Upper lobe of right lung (tissue), 1 donor: ENCODE results near the gene ACTL8. TPM values are rescaled to one million over a fixed set of nuclear protein-coding genes. Genes with fewer than 3 reads are reported as not detected.

ENCODE experiments used
- ATAC-seq: fragments of 200-7000 bp; cut with Tn5 transposase; one replicate; pipeline ENCODE4 v1.9.1; 2020; ENCODE audit warnings: mild to moderate bottlenecking, moderate library complexity
- DNase-seq: peaks from one replicate; pipeline ENCODE4 v3.0.0-alpha.2; 2020
- H3K27ac ChIP-seq: fragments of 200-600 bp; one replicate; pipeline ENCODE4 v1.8.0; 2022
- H3K27me3 ChIP-seq: fragments of 200-600 bp; one replicate; pipeline ENCODE4 v1.8.0; 2022; ENCODE audit warnings: mild to moderate bottlenecking
- H3K36me3 ChIP-seq: fragments of 200-600 bp; one replicate; pipeline ENCODE4 v1.8.0; 2022
- H3K4me1 ChIP-seq: fragments of 200-600 bp; one replicate; pipeline ENCODE4 v1.8.0; 2022
- H3K4me3 ChIP-seq: fragments of 200-600 bp; one replicate; pipeline ENCODE4 v1.8.0; 2022; ENCODE audit warnings: mild to moderate bottlenecking
- H3K9me3 ChIP-seq: fragments of 200-600 bp; one replicate; pipeline ENCODE4 v1.8.0; 2022
- intact Hi-C: fragments of 100-400 bp; cut with DNase I; formaldehyde crosslinking; loops from one replicate; pipeline ENCODE4 v1.11.0; 2022
- total RNA-seq: library from RNA; stranded (reverse); fragmentation: NEBNext Ultra II Directional; extraction: Animal tissue kit (Norgen Biotek cat#: 25700); gene quantifications from one replicate; pipeline ENCODE4 v1.2.1, GENCODE V29; 2021
- TF ChIP-seq, protein P1 (sequence below): fragments of 200-600 bp; IDR thresholded peaks from one replicate; pipeline ENCODE4 v1.8.0; 2022; ENCODE audit warnings: antibody characterized with exemption
- donor health status: DM: no; HTN: yes; CAD: no; lungs with severe emphysema.

ACTL8 gene
- total RNA-seq, 1 donor from 2014 or later = not detected

GRCh38 chr1:17795081-17795809 is 40.1 kb downstream of the ACTL8 start:
- ATAC-seq = no peak
- Histone ChIP-seq H3K36me3 (no peaks in the 10 kb centered on the region), H3K4me1 (no peaks in the 10 kb centered on the region), H3K9me3 (no peaks in the 10 kb centered on the region), H3K27ac (no peak overlapping the region), H3K27me3 (peaks cover 19% of the 10 kb centered on the region), H3K4me3 (no peak overlapping the region)
- no peak for DNase-seq
- TF ChIP-seq, protein P1, sequence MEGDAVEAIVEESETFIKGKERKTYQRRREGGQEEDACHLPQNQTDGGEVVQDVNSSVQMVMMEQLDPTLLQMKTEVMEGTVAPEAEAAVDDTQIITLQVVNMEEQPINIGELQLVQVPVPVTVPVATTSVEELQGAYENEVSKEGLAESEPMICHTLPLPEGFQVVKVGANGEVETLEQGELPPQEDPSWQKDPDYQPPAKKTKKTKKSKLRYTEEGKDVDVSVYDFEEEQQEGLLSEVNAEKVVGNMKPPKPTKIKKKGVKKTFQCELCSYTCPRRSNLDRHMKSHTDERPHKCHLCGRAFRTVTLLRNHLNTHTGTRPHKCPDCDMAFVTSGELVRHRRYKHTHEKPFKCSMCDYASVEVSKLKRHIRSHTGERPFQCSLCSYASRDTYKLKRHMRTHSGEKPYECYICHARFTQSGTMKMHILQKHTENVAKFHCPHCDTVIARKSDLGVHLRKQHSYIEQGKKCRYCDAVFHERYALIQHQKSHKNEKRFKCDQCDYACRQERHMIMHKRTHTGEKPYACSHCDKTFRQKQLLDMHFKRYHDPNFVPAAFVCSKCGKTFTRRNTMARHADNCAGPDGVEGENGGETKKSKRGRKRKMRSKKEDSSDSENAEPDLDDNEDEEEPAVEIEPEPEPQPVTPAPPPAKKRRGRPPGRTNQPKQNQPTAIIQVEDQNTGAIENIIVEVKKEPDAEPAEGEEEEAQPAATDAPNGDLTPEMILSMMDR = no peak
- intact Hi-C loops = no loop called here

DNA sequence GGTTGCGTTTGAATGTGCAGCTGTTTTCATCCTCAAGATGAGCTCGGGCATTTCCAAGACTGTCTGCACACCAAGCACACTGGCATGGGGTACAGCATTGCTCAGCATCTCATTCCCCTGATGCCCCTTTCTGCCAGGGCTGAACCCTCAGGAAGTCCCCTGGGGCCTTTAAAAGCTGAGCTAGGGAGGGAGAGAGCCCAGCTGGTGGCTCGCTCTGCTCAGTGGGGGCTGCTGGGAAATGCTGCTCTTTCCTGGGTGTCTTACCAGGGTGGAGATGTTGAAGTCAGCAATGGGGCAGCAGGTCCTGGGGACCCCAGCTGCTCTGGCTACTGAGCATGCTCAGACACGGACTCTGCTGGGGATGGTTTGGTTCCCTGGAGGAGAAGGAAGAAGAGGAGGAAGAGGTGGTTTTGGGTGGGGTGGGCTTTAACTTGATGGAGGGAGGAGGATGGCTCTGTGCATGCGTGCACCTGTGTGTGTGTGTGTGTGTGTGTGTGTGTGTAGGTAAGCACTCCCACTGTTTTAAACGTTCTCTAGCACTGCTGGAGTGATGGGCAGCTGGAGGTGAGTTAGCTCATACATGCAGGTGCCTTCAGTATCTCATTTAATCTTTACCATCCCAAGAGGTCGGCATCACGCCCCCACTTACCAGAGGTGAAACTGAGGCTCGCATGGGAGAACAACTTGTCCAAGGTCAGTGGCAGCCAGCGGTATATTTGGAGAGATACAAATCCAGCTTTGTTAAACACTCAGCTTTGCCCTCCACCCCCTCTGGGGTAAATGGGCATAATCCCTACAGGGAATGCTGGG is 40.9 kb downstream of the ACTL8 start:
- TF ChIP-seq, protein P1 = no peak
- ATAC-seq = no peak
- no peaks in the 10 kb centered on the region for H3K9me3 ChIP-seq
- no peaks in the 10 kb centered on the region for H3K36me3 ChIP-seq
- DNase-seq = no peak
- intact Hi-C loops = no loop called here
- H3K4me1 ChIP-seq = no peaks in the 10 kb centered on the region
- peaks cover 19% of the 10 kb centered on the region for H3K27me3 ChIP-seq
- H3K4me3 ChIP-seq = no peak overlapping the region
- no peak overlapping the region for H3K27ac ChIP-seq

- no peaks in the 10 kb centered on the region for H3K4me1 ChIP-seq
- TF ChIP-seq, protein P1 = no peak
- no peaks in the 10 kb centered on the region for H3K9me3 ChIP-seq
- H3K27ac ChIP-seq = no peak overlapping the region
- no peak for ATAC-seq
- H3K36me3 ChIP-seq = no peaks in the 10 kb centered on the region
- intact Hi-C loops = no loop called here
- no peak for DNase-seq
- no peak overlapping the region for H3K4me3 ChIP-seq
- H3K27me3 ChIP-seq = peaks cover 19% of the 10 kb centered on the region
Measured at GRCh38 chr1:17797478-17797877, 42.3 kb downstream of the ACTL8 start.

- Histone ChIP-seq H3K27me3 (peaks cover 18% of the 10 kb centered on the region), H3K36me3 (no peaks in the 10 kb centered on the region), H3K9me3 (no peaks in the 10 kb centered on the region), H3K4me1 (no peaks in the 10 kb centered on the region), H3K27ac (no peak overlapping the region), H3K4me3 (no peak overlapping the region)
- intact Hi-C loops = no loop called here
- TF ChIP-seq, protein P1 = no peak
- DNase-seq (no peak), ATAC-seq (no peak)
Measured at GRCh38 chr1:17798011-17798410, 42.9 kb downstream of the ACTL8 start.

GRCh38 chr1:17798799-17799382 is 43.8 kb downstream of the ACTL8 start:
- H3K4me1 ChIP-seq = no peaks in the 10 kb centered on the region
- no peaks in the 10 kb centered on the region for H3K36me3 ChIP-seq
- no peak for ATAC-seq
- no peak overlapping the region for H3K27ac ChIP-seq
- H3K27me3 ChIP-seq = peaks cover 9% of the 10 kb centered on the region
- H3K9me3 ChIP-seq = no peaks in the 10 kb centered on the region
- H3K4me3 ChIP-seq = no peak overlapping the region
- DNase-seq = no peak
- TF ChIP-seq, protein P1 = no peak
- intact Hi-C loops = no loop called here
